LNCAP (cell line): Measurements from ENCODE around the gene DIAPH3.

ENCODE experiments used
- TF ChIP-seq, protein P1 (sequence below): fragments of 450-650 bp; IDR thresholded peaks from 2 replicates; pipeline ENCODE4 v1.5.1; 2017; ENCODE audit warnings: mild to moderate bottlenecking

DIAPH3 gene

DNA sequence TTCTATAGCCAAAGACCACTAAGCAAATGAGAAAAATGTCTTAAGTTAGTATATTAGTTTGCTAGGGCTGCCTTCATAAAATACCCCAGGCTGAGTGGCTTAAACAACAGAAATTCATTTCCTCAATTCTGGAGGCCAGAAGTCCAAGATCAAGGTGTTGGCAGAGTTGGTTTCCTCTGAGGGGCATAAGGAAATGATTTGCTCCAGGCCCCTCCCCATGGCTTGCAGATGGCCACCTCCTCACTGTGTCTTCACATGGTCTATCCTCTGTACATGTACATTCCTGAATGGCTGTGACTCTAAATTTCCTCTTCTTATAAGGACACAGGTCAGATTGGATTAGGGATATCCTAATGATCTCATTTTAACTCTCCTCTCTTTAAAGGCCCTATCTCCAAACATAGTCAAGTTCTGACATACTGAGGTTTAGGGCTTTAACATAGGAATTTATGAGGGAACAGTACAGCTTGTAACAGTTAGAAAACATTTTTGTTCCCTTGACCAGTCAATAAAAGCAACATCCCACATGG is 307.4 kb downstream of the DIAPH3 start:
- TF ChIP-seq, protein P1, sequence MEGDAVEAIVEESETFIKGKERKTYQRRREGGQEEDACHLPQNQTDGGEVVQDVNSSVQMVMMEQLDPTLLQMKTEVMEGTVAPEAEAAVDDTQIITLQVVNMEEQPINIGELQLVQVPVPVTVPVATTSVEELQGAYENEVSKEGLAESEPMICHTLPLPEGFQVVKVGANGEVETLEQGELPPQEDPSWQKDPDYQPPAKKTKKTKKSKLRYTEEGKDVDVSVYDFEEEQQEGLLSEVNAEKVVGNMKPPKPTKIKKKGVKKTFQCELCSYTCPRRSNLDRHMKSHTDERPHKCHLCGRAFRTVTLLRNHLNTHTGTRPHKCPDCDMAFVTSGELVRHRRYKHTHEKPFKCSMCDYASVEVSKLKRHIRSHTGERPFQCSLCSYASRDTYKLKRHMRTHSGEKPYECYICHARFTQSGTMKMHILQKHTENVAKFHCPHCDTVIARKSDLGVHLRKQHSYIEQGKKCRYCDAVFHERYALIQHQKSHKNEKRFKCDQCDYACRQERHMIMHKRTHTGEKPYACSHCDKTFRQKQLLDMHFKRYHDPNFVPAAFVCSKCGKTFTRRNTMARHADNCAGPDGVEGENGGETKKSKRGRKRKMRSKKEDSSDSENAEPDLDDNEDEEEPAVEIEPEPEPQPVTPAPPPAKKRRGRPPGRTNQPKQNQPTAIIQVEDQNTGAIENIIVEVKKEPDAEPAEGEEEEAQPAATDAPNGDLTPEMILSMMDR: no peak

- TF ChIP-seq, protein P1: no peak
Measured at GRCh38 chr13:59846845-59847620, 316.7 kb downstream of the DIAPH3 start.

- TF ChIP-seq, protein P1: no peak
Measured at GRCh38 chr13:59843040-59843439, 320.7 kb downstream of the DIAPH3 start.

GRCh38 chr13:59842507-59842906 is 321.2 kb downstream of the DIAPH3 start:
- TF ChIP-seq, protein P1: no peak

GRCh38 chr13:59839186-59839585 is 324.5 kb downstream of the DIAPH3 start:
- TF ChIP-seq, protein P1: no peak

DNA sequence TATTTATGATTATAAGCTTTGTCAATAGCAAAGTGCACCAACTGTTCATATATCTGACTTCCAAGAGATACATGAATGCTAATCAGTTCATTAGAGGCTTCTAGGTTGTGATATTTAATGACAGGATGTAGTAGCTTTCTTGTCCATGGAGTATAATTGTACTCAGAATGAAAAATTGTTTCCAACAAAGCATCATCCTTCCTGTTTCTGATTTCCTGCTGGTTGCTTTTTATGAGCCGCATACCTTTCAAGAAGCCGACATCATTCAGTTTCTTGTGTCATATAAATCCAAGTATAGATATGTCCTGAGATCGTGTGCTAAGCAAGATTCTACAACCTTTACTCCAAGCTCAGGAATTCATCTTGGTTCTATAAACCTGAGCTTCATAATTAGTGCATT is 326.6 kb downstream of the DIAPH3 start:
- TF ChIP-seq, protein P1: no peak

- TF ChIP-seq, protein P1: no peak
Measured at GRCh38 chr13:59835569-59835968, 328.2 kb downstream of the DIAPH3 start.
